Measurements from ENCODE around the gene WSCD2.

Gene WSCD2

DNA sequence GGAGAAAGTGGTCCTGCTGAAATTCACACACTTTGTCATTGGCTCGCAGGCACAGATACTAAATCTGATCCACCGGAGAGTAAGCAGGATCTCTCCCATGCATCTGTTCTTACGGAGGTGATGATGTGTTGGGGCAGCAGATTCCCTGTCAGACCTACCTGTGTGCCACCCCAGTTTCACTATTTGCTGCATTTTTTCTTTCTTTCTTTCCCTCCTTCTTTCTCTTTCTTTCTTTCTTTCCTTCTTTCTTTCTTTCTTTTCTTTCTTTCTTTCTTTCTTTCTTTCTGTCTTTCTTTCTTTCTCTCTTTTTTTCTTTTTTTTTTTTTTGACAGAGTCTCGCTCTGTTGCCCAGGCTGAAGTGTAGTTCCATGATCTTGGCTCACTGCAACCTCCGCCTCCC, 37.4 kb downstream of the WSCD2 start:
- no peak for DNase-seq

DNA sequence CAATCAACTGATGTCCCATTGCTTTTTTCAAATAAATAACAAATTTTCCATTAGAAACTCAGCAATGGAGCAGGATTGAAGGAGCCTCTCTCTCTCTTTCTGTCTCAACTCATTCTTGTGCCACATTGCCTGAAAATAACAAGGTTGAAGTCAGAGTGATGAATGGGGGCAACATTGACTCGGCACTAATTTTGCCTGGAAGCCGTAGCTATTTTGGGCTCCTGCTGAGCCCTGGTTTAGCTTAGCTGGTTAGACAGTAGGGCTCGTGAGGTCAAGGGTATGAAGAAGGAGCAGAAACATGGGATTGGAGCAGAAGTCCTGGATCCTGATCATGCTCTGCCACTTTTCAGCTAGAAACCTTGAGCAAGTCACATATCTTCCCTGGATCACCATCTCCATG, 38.9 kb downstream of the WSCD2 start:
- DNase-seq: no peak

- no peak for DNase-seq
Measured at GRCh38 chr12:108169708-108170107, 40.6 kb downstream of the WSCD2 start.

DNA sequence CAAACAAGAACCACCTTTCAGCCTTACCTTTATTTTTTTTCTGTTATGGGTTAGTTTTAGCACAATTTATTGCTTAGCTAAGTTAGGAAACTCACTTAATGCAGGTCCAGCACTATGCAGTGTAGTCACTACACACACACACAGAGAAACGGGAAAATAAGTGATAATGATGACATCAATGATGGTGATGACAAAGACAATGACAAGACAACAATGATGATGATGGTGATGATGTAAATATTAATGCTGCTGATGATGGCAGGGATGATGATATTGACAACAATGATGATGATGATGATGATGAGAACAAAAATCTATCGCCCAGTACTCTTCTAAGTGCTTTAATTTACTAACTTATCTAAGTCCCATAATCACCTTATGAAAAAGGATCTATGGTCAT, 41.1 kb downstream of the WSCD2 start:
- DNase-seq: no peak

GRCh38 chr12:108172033-108172432, 42.9 kb downstream of the WSCD2 start:
- DNase-seq: no peak

DNA sequence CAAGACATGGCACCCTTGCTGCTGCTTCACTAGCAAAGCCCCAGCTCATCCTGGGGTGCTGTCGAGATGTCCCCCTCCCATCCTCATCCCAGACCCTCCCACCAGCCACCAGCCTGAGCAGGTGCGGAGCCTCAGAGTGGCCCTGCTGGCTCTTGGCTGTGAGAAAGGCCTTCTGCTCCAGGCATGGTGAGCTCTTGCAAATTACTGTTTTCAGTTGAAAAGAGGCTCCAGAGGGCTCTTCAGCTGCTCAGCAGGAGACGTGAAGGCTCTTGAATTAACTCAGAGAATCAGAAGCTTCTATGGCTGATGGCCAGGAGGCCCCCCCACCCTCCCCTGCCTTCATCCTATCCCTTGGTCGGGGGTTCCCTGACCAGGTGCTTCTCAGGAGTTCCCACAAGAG, 44.1 kb downstream of the WSCD2 start:
- no peak for DNase-seq

GRCh38 chr12:108173892-108174291, 44.8 kb downstream of the WSCD2 start:
- no peak for DNase-seq

DNA sequence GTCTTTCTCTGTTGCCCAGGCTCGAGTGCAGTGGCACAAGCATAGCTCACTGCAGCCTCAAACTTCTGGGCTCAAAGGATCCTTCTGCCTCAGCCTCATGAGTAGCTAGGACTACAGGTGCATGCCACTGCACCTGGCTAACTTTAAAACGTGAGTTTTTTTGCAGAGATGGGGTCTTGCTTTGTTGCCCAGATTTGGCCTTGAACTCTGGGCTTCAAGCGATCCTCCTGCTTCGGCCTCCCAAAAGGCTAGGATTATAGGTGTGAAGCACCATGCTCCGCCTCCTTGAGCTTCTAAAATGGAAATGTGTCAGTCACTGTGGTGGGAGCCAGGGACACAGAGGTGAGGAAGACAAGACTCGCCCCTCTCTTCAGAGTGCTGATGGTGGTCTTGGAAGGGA, 45.6 kb downstream of the WSCD2 start:
- no peak for DNase-seq

GRCh38 chr12:108175310-108175709, 46.2 kb downstream of the WSCD2 start:
- DNase-seq: no peak

GRCh38 chr12:108176292-108176691, 47.2 kb downstream of the WSCD2 start:
- DNase-seq: no peak

GRCh38 chr12:108177131-108177530, 48.0 kb downstream of the WSCD2 start:
- no peak for DNase-seq

GRCh38 chr12:108179305-108179704, 50.2 kb downstream of the WSCD2 start:
- DNase-seq: no peak

GRCh38 chr12:108180255-108181094, 51.4 kb downstream of the WSCD2 start:
- DNase-seq: no peak

DNA sequence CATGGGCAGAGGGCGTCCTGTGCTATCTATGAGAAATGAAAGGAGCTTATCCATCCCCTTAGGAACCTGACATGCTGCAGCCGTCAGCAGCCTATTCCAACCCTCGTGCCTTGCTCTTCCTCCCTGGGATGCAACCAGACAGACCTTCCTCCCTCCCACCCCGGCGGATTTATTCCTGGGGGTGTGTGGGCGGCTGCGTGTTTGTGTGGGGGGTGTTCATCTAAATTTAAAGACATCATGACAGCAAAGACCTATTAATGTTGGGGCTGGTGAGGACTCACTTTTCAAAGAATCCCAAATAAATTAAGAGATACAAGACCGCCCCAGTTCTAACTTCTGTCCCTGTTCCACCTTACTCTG, 52.0 kb downstream of the WSCD2 start:
- no peak for DNase-seq

DNA sequence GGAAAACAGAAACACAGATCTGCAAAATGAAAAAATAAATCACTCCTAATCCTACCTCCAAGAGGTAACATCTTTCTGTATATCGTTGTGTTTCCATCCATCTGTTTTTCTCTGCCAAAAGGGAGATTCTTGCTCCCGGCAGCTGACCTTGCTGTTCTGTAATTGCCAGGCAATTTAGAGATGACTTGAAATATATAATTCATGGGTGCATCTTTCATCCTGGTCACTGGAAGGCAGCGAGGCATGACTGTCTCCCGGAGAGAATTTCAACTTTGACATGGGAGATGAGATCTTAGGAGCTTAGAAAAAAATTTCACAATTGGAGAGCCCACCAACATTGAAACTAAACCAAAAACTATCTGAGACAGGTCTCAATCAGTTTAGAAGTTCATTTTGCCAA, 53.0 kb downstream of the WSCD2 start:
- DNase-seq: no peak

DNA sequence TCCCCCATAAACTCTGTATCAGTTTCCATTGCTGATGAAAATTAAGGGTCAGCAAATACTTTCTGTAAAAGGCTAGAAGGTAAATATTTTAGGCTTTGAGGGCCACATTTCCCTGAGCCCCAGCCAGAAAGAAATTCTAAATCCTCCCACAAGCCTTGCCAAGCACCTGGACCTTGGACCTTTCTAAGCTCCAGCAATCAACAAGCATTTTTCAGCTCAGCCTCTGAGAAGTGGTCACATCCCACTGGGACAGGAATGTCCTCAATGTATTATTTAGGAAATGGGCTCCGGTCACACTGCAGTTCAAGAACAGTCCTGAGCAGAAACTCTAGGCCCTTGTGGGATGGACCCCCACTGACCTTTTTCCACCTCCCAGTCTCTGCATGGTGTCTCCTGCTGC, 55.9 kb downstream of the WSCD2 start:
- DNase-seq: no peak

GRCh38 chr12:108187831-108188230, 58.7 kb downstream of the WSCD2 start:
- no peak for DNase-seq

- no peak for DNase-seq
Measured at GRCh38 chr12:108190529-108190928, 61.4 kb downstream of the WSCD2 start.

DNA sequence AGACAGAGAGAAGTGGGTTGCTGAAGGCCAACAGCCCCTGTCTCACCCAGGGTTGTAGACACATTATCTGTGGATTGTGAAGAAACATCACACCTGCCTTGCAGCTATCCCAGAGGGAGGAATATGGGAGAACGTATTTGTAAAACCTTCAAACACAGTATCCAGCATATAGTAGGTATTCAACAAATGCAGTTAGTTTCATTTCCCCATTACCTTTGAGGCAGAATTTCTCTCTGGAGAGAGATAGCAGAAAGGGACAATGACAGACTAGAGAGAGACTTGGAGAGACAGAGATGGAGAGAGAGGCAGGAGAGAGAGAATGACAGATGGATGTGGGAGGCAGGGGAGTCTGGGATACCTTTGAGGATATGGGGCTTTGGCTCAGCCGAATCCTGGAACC, 62.0 kb downstream of the WSCD2 start:
- DNase-seq: no peak

DNA sequence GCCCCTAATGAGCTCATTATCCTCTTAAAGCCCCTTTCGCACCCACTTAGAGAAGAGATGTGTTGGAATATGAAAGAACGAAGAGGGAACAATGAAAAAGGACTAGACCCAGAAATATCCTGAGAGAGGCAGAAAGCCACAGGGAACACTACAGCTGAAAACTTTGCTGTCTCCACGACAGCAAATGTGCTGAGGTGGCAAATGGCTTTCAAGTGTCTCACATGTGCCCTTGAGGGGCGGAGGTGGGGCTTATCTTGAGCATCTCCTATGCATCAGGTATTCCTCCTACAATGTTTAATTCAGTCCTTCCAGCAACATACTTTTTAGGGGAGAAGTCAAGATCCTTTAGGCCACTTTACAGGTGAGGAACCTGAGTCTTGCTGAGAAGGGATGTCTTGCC, 62.9 kb downstream of the WSCD2 start:
- no peak for DNase-seq

- DNase-seq: no peak
Measured at GRCh38 chr12:108193493-108193892, 64.4 kb downstream of the WSCD2 start.

GRCh38 chr12:108193917-108194316, 64.8 kb downstream of the WSCD2 start:
- DNase-seq: no peak

DNA sequence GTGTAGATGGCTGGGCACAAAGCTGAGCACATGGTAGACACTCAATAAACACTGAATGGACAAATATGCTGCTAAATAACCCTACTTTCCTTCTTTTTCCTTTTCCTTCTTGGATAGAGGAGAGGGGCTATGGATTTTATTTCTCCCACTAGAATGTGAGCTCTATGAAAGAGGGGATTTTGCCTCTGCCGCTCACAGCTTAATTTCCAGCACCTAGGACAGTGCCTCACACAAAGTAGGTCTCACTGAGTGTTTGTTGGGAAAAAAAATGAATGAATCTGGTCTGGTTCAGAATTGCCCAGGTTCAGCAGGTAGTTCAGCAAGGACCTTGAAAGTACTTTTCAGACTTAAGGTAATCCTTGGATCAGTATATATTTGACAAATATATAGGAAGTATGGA, 65.5 kb downstream of the WSCD2 start:
- DNase-seq: no peak

GRCh38 chr12:108196319-108196718, 67.2 kb downstream of the WSCD2 start:
- DNase-seq: no peak

GRCh38 chr12:108196921-108197320, 67.8 kb downstream of the WSCD2 start:
- DNase-seq: no peak
